Dermis microvascular lymphatic vessel endothelial cell (primary cell): ENCODE measurements around the gene SNX14. TPM values are rescaled to one million over a fixed set of nuclear protein-coding genes. Genes with fewer than 3 reads are reported as not detected.
A peak's percentile ranks its signal among the peaks of the same experiment; 100 is the strongest.

ENCODE experiments used
- DNase-seq, 2 donors: peaks; one replicate each; pipeline versions ENCODE4 v3.0.0 to v3.0.0-alpha.2; 2010; ENCODE audit warnings: low read depth in 2 of 2
- total RNA-seq: library from RNA; depleted of rRNA; stranded (reverse); fragments of >200 nt; gene quantifications from 2 replicates; pipeline ENCODE4 v1.2.1, GENCODE V29; 2014

Gene SNX14
- total RNA-seq, 1 donor from 2014 or later: 127 TPM

- DNase-seq: peak; percentile 79 to 96
Observed at GRCh38 chr6:85464260-85464644, 129.4 kb downstream of the SNX14 start.

DNA sequence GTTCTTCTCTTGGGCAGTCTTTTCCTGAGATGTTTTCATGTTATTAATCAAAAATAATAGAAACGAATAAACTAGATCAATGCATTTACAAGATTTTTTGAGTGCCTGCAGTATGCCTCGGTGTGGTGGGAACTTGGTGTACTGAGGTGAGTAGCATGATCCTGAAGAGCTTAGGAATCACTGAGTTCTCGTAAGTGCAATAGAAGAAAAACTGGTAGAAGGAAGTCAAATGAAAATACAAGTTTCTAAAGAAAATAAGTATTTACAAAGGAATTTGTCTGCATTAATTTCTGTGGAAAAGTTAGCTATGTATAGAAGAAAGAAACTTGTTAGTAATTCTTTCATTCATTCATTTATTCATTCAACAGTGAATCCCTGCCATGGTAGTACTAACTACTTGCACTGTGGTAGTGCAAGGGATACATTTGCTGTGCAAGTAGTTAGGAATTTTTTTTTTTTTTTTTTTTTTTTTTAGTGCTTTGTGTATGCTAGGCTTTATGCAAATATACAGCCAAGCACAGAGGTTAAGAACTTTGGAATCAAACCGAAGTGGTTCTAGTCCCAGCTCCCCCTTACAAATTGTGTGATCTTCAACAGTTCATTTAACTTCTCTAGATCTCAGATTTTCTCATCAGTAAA is 129.9 kb downstream of the SNX14 start:
- DNase-seq: no peak

- DNase-seq: peak in 1 of 2 donors; percentile 34
Observed at GRCh38 chr6:85462673-85463072, 131.0 kb downstream of the SNX14 start.

DNA sequence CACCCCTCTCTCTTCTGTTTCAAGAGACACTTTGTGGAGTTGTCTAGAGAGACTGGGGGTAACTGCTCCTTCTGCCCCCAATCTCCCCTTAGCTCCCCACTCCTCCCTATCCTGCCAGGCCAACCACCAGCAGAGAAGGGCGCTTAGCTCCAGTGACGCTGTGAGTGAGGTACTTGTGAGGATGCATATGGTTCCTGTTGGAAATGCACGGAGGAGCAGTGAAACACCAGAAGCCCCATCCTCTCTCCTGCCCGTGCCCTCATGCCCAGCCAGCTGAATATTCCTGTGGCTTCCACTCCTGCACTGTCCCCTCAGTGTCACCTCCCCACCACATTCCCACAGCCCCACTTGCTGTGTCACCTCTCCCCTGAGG is 131.9 kb downstream of the SNX14 start:
- peak in 1 of 2 donors; percentile 60 for DNase-seq

- peak; percentile 77 to 94 for DNase-seq
Observed at GRCh38 chr6:85460921-85461797, 132.5 kb downstream of the SNX14 start.

DNA sequence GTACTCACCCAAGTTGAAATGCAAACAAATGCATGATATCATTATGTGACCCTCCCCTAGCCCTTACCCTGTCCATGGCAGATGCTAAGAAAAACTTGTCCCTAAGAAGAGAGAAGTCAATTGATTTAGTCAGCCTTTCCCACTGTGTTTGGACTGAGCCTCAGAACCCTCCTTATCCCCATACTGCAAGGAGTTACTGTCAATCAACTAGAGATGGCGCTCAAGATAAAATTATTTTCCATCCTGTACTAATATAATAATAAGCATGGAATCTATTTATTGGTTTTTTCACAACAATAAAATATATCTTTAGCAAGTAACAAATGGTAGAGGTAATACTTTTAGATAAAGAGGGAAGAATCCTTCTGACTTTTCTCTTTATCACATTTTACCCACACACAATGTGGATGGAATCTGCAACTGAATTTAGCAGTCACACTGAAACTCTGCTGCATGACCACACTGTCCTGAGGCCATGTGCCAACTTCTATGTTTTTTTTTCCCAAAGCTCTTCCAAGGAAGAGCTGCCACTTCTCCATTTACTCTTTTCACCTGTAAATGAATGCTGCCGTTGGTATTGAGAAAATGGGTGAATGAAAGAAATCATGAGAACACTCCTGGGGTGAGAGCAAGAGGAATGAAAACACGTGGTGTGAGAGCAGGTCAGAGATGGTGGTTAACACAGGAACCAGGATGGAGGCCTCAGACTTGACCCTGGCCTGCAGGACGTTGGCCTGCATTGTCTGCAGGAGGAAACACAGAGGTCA is 133.3 kb downstream of the SNX14 start:
- DNase-seq: peak; percentile 96 to 98

DNA sequence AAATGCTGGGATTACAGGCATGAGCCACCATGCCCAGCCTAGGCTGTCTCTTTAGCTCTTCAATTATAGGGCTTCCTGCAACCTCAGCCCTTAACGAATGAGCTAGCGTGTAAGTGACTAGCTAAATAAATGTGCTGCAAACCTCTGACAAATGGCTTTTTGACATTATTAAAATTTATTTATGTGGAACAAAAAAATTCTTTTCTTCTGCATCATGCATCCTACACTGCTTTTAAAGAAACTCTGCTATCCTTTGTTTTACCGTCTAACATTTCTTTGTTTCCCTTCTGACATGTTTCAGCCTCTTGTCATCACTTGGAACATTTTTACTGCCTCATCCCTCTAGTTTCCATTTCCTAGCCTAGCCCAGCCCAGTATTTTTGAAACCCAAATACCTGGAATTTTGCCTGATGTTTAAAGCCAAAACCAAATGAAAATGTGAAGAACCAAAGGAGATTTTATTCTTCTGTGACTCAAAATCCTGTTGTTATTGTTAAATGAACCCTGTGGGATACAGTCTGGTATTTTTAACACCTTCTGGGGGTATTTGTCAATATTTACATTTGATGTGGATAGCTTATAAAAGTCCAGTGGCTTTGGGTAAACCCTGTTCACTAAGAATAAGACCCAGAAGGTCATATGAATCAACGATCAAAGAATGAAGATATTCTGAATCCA is 134.3 kb downstream of the SNX14 start:
- peak; percentile 73 to 78 for DNase-seq

- peak; percentile 84 to 89 for DNase-seq
Observed at GRCh38 chr6:85458782-85459181, 134.9 kb downstream of the SNX14 start.

GRCh38 chr6:85458184-85458583 is 135.5 kb downstream of the SNX14 start:
- no peak for DNase-seq

- no peak for DNase-seq
Observed at GRCh38 chr6:85456782-85457181, 136.9 kb downstream of the SNX14 start.

Other genes with a start within 250 kb of the SNX14 start
- 43.4 and 123 TPM in 2 replicates for gene NT5E, start 143.8 kb downstream of the SNX14 start, total RNA-seq
- gene SYNCRIP, start 49.0 kb upstream of the SNX14 start, total RNA-seq: 50.8 and 54.4 TPM in 2 replicates